ENCODE data around the gene PPP1R26. TPM values are rescaled to one million over a fixed set of nuclear protein-coding genes. Genes with fewer than 3 reads are reported as not detected.

The PPP1R26 gene
- polyA plus RNA-seq, 1 of the 3 experiments (the other 2 are of a cell fraction) = 20.1 TPM

DNA sequence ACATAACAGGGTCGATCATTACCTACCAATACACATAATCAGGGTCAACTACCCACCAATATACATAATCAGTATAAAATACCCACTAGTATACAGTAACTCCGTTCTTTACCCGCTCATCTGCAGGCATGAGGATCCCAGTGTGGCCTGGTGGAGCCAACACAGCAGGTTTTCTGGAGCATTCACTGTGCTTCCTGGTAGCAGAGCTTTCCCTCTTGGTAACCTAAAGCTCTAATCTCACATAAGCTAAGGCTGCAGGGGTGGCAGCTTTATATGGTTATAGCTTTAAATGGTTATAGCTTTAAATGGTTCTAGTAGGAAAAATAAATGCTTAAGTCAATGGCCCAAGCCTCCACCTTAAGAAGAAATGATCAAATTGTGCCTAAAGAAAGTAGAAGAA is 53.5 kb downstream of the PPP1R26 start:
- Histone ChIP-seq H3K27me3 (ENCODE audit: insufficient read depth) (no peaks in the 10 kb centered on the region), H3K9ac (no peak overlapping the region), H2AFZ (ENCODE audit: low read depth) (no peak overlapping the region), H3K79me2 (ENCODE audit: insufficient read depth) (no peaks in the 10 kb centered on the region), H3K27ac (ENCODE audit: low read depth in 2 of 2, low read length in 1 of 2) (no peak overlapping the region), H3K9me2 (no peaks in the 10 kb centered on the region), H3K36me3 (replicated peaks in 1 of 2; ENCODE audit: control insufficient read depth in 1 of 2, insufficient read depth in 2 of 2, low read length in 1 of 2) (no peaks in the 10 kb centered on the region), H3F3A (replicated peaks; ENCODE audit: insufficient read depth) (no peaks in the 10 kb centered on the region), H3K4me1 (ENCODE audit: control insufficient read depth in 1 of 2, insufficient read depth in 2 of 2, low read depth in 1 of 2, low read length in 1 of 2) (no peaks in the 10 kb centered on the region), H3K4me3 (ENCODE audit: low read depth in 2 of 2, low read length in 1 of 2) (no peak overlapping the region), H4K20me1 (ENCODE audit: insufficient read depth) (no peaks in the 10 kb centered on the region), H3K4me2 (no peak overlapping the region), H3K9me3 (no peaks in the 10 kb centered on the region)
- WGBS (ENCODE audit: low lambda C conversion rate) = 69% methylated on average over 3 of the region's 3 CpGs
- no peak for TF ChIP-seq FOSL2 (IDR thresholded peaks at IDR 0.05; ENCODE audit: borderline replicate concordance, low read depth)
- no peak for TF ChIP-seq YY1 (IDR thresholded peaks at IDR 0.05; ENCODE audit: low read depth)
- TF ChIP-seq SIN3A (IDR thresholded peaks at IDR 0.05; ENCODE audit: borderline replicate concordance, low read depth, low read length) = no peak
- TF ChIP-seq ELF1 (IDR thresholded peaks at IDR 0.05) = no peak
- ChIA-PET POLR2A (no interaction called here), CTCF (no interaction called here)
- no peak for DNase-seq

DNA sequence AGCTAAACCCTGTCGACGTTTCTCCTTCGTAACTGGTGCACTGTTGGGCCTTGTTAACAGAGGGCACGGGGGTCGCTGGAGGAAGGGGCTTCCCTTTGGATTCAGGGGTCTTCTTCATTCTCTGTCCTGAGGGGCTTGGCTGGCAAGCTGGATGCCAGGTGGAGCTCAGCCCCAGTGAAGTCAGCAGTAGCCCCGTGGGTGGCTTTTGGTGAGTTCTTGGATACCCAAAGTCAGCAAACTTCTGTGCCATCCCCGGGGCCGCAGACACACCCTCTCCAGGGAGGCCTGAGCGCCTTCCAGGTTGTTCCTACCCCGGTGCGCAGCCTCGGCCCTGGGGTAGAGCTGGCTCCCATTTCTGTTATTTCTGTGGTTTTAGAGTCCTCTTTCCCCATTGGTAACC is 54.1 kb downstream of the PPP1R26 start:
- no peaks in the 10 kb centered on the region for H4K20me1 ChIP-seq (ENCODE audit: insufficient read depth)
- no peaks in the 10 kb centered on the region for H3K36me3 ChIP-seq (replicated peaks in 1 of 2; ENCODE audit: control insufficient read depth in 1 of 2, insufficient read depth in 2 of 2, low read length in 1 of 2)
- DNase-seq = no peak
- no peaks in the 10 kb centered on the region for H3F3A ChIP-seq (replicated peaks; ENCODE audit: insufficient read depth)
- H3K9ac ChIP-seq = no peak overlapping the region
- H2AFZ ChIP-seq (ENCODE audit: low read depth) = no peak overlapping the region
- POLR2A ChIA-PET = no interaction called here
- no peaks in the 10 kb centered on the region for H3K9me3 ChIP-seq
- 72% methylated on average over 12 of the region's 12 CpGs for WGBS (ENCODE audit: low lambda C conversion rate)
- H3K9me2 ChIP-seq = no peaks in the 10 kb centered on the region
- no peak overlapping the region for H3K4me3 ChIP-seq (ENCODE audit: low read depth in 2 of 2, low read length in 1 of 2)
- no peaks in the 10 kb centered on the region for H3K27me3 ChIP-seq (ENCODE audit: insufficient read depth)
- no peaks in the 10 kb centered on the region for H3K79me2 ChIP-seq (ENCODE audit: insufficient read depth)
- CTCF ChIA-PET = no interaction called here
- TF ChIP-seq FOXJ3 (CRISPR knock-in tag; IDR thresholded peaks at IDR 0.05) = no peak
- TF ChIP-seq, protein P1, sequence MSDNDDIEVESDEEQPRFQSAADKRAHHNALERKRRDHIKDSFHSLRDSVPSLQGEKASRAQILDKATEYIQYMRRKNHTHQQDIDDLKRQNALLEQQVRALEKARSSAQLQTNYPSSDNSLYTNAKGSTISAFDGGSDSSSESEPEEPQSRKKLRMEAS (IDR thresholded peaks at IDR 0.05; ENCODE audit: low read depth) = no peak
- TF ChIP-seq EP300 (IDR thresholded peaks at IDR 0.05; ENCODE audit: borderline replicate concordance in 1 of 2, low read depth in 1 of 2, low read length in 1 of 2) = no peak
- no peak for TF ChIP-seq POLR2AphosphoS5 (IDR thresholded peaks at IDR 0.05; ENCODE audit: low read depth, low read length)
- TF ChIP-seq, protein P2, sequence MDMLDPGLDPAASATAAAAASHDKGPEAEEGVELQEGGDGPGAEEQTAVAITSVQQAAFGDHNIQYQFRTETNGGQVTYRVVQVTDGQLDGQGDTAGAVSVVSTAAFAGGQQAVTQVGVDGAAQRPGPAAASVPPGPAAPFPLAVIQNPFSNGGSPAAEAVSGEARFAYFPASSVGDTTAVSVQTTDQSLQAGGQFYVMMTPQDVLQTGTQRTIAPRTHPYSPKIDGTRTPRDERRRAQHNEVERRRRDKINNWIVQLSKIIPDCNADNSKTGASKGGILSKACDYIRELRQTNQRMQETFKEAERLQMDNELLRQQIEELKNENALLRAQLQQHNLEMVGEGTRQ (IDR thresholded peaks at IDR 0.05; ENCODE audit: borderline replicate concordance, low read depth, low read length) = no peak
- TF ChIP-seq, protein P3, sequence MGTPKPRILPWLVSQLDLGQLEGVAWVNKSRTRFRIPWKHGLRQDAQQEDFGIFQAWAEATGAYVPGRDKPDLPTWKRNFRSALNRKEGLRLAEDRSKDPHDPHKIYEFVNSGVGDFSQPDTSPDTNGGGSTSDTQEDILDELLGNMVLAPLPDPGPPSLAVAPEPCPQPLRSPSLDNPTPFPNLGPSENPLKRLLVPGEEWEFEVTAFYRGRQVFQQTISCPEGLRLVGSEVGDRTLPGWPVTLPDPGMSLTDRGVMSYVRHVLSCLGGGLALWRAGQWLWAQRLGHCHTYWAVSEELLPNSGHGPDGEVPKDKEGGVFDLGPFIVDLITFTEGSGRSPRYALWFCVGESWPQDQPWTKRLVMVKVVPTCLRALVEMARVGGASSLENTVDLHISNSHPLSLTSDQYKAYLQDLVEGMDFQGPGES (IDR thresholded peaks at IDR 0.05; ENCODE audit: low read depth, low read length) = no peak
- TF ChIP-seq TAF1 (IDR thresholded peaks at IDR 0.05; ENCODE audit: borderline replicate concordance, low read depth, low read length) = no peak
- TF ChIP-seq, protein P4, sequence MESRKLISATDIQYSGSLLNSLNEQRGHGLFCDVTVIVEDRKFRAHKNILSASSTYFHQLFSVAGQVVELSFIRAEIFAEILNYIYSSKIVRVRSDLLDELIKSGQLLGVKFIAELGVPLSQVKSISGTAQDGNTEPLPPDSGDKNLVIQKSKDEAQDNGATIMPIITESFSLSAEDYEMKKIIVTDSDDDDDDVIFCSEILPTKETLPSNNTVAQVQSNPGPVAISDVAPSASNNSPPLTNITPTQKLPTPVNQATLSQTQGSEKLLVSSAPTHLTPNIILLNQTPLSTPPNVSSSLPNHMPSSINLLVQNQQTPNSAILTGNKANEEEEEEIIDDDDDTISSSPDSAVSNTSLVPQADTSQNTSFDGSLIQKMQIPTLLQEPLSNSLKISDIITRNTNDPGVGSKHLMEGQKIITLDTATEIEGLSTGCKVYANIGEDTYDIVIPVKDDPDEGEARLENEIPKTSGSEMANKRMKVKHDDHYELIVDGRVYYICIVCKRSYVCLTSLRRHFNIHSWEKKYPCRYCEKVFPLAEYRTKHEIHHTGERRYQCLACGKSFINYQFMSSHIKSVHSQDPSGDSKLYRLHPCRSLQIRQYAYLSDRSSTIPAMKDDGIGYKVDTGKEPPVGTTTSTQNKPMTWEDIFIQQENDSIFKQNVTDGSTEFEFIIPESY (IDR thresholded peaks at IDR 0.05; ENCODE audit: borderline replicate concordance, low read depth) = no peak
- TF ChIP-seq TEAD4 (IDR thresholded peaks at IDR 0.05; ENCODE audit: borderline replicate concordance, insufficient read depth) = no peak
- no peak for TF ChIP-seq TCF12 (IDR thresholded peaks at IDR 0.05)
- TF ChIP-seq RFX5 (IDR thresholded peaks at IDR 0.05; ENCODE audit: low read length) = no peak
- TF ChIP-seq, protein P5, sequence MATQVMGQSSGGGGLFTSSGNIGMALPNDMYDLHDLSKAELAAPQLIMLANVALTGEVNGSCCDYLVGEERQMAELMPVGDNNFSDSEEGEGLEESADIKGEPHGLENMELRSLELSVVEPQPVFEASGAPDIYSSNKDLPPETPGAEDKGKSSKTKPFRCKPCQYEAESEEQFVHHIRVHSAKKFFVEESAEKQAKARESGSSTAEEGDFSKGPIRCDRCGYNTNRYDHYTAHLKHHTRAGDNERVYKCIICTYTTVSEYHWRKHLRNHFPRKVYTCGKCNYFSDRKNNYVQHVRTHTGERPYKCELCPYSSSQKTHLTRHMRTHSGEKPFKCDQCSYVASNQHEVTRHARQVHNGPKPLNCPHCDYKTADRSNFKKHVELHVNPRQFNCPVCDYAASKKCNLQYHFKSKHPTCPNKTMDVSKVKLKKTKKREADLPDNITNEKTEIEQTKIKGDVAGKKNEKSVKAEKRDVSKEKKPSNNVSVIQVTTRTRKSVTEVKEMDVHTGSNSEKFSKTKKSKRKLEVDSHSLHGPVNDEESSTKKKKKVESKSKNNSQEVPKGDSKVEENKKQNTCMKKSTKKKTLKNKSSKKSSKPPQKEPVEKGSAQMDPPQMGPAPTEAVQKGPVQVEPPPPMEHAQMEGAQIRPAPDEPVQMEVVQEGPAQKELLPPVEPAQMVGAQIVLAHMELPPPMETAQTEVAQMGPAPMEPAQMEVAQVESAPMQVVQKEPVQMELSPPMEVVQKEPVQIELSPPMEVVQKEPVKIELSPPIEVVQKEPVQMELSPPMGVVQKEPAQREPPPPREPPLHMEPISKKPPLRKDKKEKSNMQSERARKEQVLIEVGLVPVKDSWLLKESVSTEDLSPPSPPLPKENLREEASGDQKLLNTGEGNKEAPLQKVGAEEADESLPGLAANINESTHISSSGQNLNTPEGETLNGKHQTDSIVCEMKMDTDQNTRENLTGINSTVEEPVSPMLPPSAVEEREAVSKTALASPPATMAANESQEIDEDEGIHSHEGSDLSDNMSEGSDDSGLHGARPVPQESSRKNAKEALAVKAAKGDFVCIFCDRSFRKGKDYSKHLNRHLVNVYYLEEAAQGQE (IDR thresholded peaks at IDR 0.05; ENCODE audit: low read depth, low read length) = no peak
- TF ChIP-seq, protein P6, sequence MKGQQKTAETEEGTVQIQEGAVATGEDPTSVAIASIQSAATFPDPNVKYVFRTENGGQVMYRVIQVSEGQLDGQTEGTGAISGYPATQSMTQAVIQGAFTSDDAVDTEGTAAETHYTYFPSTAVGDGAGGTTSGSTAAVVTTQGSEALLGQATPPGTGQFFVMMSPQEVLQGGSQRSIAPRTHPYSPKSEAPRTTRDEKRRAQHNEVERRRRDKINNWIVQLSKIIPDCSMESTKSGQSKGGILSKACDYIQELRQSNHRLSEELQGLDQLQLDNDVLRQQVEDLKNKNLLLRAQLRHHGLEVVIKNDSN (IDR thresholded peaks at IDR 0.05; ENCODE audit: borderline replicate concordance, low read depth) = no peak
- no peak for TF ChIP-seq FOSL2 (IDR thresholded peaks at IDR 0.05; ENCODE audit: borderline replicate concordance, low read depth)
- TF ChIP-seq NRF1 (IDR thresholded peaks at IDR 0.05; ENCODE audit: low read depth, low read length) = no peak
- H3K4me1 ChIP-seq (ENCODE audit: control insufficient read depth in 1 of 2, insufficient read depth in 2 of 2, low read depth in 1 of 2, low read length in 1 of 2) = no peaks in the 10 kb centered on the region
- H3K27ac ChIP-seq (ENCODE audit: low read depth in 2 of 2, low read length in 1 of 2) = no peak overlapping the region
- H3K4me2 ChIP-seq = no peak overlapping the region
